Activated CD4-positive, alpha-beta memory T cell treated with anti-CD3 and anti-CD28 coated beads, Interleukin-2, amount 10 ng/mL, durations not matched to agents 7 days and 5 days (primary cell): ENCODE results near the gene BICRAL. TPM values are rescaled to one million over a fixed set of nuclear protein-coding genes. Genes with fewer than 3 reads are reported as not detected.
"Not testable (repeated sequence)": the region's sequence is repeated elsewhere in the genome, so short reads cannot be mapped to it uniquely, and the experiment has no call there.

Source experiments
- CTCF ChIA-PET: fragments of 350-600 bp; sonication (Branson Sonifier 250); formaldehyde crosslinking; loops from one replicate; lab custom pipeline; 2021; ENCODE audit warnings: antibody characterized with exemption, inconsistent platforms; lab: Charles Lee
- POLR2A ChIA-PET: fragments of 350-600 bp; sonication (Branson Sonifier 250); formaldehyde crosslinking; loops from one replicate; lab custom pipeline; 2021; ENCODE audit warnings: antibody characterized with exemption; lab: Charles Lee
- DNase-seq: peaks from one replicate; pipeline ENCODE4 v3.0.0-alpha.2; 2020
- H3K27ac Mint-ChIP-seq: one replicate; pipeline ENCODE4 v1.8.0; 2021; ENCODE audit warnings: mild to moderate bottlenecking, mixed read lengths
- H3K27me3 Mint-ChIP-seq: one replicate; pipeline ENCODE4 v1.8.0; 2021; ENCODE audit warnings: mixed read lengths
- H3K36me3 Mint-ChIP-seq: one replicate; pipeline ENCODE4 v1.8.0; 2021; ENCODE audit warnings: low read depth, mixed read lengths
- H3K4me1 Mint-ChIP-seq: one replicate; pipeline ENCODE4 v1.8.0; 2021; ENCODE audit warnings: mixed read lengths
- H3K4me3 Mint-ChIP-seq: one replicate; pipeline ENCODE4 v1.8.0; 2021; ENCODE audit warnings: mild to moderate bottlenecking, mixed read lengths
- H3K9me3 Mint-ChIP-seq: one replicate; pipeline ENCODE4 v1.8.0; 2021; ENCODE audit warnings: mixed read lengths
- total RNA-seq, 2 experiments: library from RNA; stranded (reverse); gene quantifications; one replicate each; pipeline ENCODE4 v1.2.3, GENCODE V29; 2021

The BICRAL gene
- total RNA-seq, 2 experiments from 2014 or later, result 27.9 to 28.1 TPM

- no peak for DNase-seq
- Mint-ChIP-seq H3K27ac (peak overlapping the region; percentile 98), H3K9me3 (no peaks in the 10 kb centered on the region), H3K4me3 (peak overlapping the region; percentile 93), H3K4me1 (peaks cover 25% of the 10 kb centered on the region), H3K27me3 (no peaks in the 10 kb centered on the region), H3K36me3 (peaks cover 38% of the 10 kb centered on the region)
- ChIA-PET CTCF (interaction anchor here (0.6 to 4.5 kb wide), 6 partner anchors 14 to 216 kb away, joined by 3 to 31 read pairs (median 4); no protein-coding TSS in a partner anchor), POLR2A (interaction anchor here (0.6 to 20.1 kb wide), 11 partner anchors 8 to 359 kb away, joined by 3 to 658 read pairs (median 5); partner anchors contain the start of genes CNPY3, RPL7L1 and TBCC)
Measured at GRCh38 chr6:42784717-42785498, 3.1 kb downstream of the BICRAL start.

GRCh38 chr6:42786525-42786985, 4.7 kb downstream of the BICRAL start:
- H3K4me3 Mint-ChIP-seq, result no peak overlapping the region
- no peaks in the 10 kb centered on the region for H3K27me3 Mint-ChIP-seq
- no peak for DNase-seq
- H3K36me3 Mint-ChIP-seq, result peaks cover 45% of the 10 kb centered on the region
- H3K4me1 Mint-ChIP-seq, result peaks cover 24% of the 10 kb centered on the region
- no peak overlapping the region for H3K27ac Mint-ChIP-seq
- ChIA-PET CTCF (interaction anchor here (1.2 kb wide), 1 partner anchor 571 kb away, joined by 3 read pairs; no protein-coding TSS in a partner anchor), POLR2A (interaction anchor here (9.7 to 20.1 kb wide), 2 partner anchors 15 to 40 kb away, joined by 327 to 658 read pairs; partner anchors contain the start of gene TBCC)
- no peaks in the 10 kb centered on the region for H3K9me3 Mint-ChIP-seq

DNA sequence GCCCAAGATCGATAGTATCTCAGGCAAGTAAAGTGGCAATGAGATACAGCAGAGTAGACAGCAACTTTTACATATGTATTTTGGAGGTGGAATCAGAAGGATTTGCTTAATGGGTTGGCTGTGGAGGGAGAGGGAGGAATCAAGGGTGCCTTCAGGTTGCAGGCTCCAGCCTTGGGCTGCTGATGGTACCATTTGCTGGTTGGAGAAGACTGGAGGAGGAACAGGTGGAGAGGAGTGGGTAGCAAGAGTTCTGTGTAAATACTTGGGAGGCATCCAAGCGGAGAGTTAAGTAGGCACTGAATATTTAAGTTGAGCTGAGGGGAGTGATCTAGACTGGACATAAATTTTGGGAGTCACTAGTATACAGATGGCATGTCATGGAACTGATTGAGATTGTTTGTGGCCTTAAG, 5.2 kb downstream of the BICRAL start:
- Mint-ChIP-seq H3K36me3 (peaks cover 44% of the 10 kb centered on the region), H3K9me3 (no peaks in the 10 kb centered on the region), H3K4me1 (peaks cover 24% of the 10 kb centered on the region), H3K27me3 (no peaks in the 10 kb centered on the region), H3K27ac (no peak overlapping the region), H3K4me3 (no peak overlapping the region)
- CTCF ChIA-PET, result interaction anchor here (1.2 kb wide), 1 partner anchor 572 kb away, joined by 3 read pairs; no protein-coding TSS in a partner anchor
- DNase-seq, result no peak
- POLR2A ChIA-PET, result interaction anchor here (0.6 to 20.1 kb wide), 4 partner anchors 15 to 84 kb away, joined by 5 to 658 read pairs (median 179); partner anchors contain the start of gene TBCC

- CTCF ChIA-PET, result interaction anchor here (0.7 kb wide), 2 partner anchors 18 to 141 kb away, joined by 3 to 5 read pairs; no protein-coding TSS in a partner anchor
Measured at GRCh38 chr6:42788671-42789070, 6.8 kb downstream of the BICRAL start.

GRCh38 chr6:42790549-42791181, 8.8 kb downstream of the BICRAL start:
- POLR2A ChIA-PET, result interaction anchor here (1.1 to 4.3 kb wide), 4 partner anchors 9 to 139 kb away, joined by 3 to 31 read pairs (median 6); partner anchors contain the start of genes BICRAL, CNPY3 and TBCC
- no peak for DNase-seq
- H3K4me1 Mint-ChIP-seq, result peaks cover 24% of the 10 kb centered on the region
- H3K9me3 Mint-ChIP-seq, result no peaks in the 10 kb centered on the region
- CTCF ChIA-PET, result no interaction called here
- no peak overlapping the region for H3K27ac Mint-ChIP-seq
- no peak overlapping the region for H3K4me3 Mint-ChIP-seq
- peaks cover 23% of the 10 kb centered on the region for H3K36me3 Mint-ChIP-seq
- no peaks in the 10 kb centered on the region for H3K27me3 Mint-ChIP-seq

More at GRCh38 chr6:42788671-42789070, 6.8 kb downstream of the BICRAL start:
- H3K27ac Mint-ChIP-seq, result no peak overlapping the region
- DNase-seq, result no peak
- H3K4me3 Mint-ChIP-seq, result no peak overlapping the region
- H3K4me1 Mint-ChIP-seq, result peaks cover 24% of the 10 kb centered on the region
- no peaks in the 10 kb centered on the region for H3K27me3 Mint-ChIP-seq
- H3K36me3 Mint-ChIP-seq, result peaks cover 39% of the 10 kb centered on the region
- POLR2A ChIA-PET, result interaction anchor here (1.4 to 4.3 kb wide), 2 partner anchors 18 to 42 kb away, joined by 9 to 31 read pairs; partner anchors contain the start of gene TBCC
- no peaks in the 10 kb centered on the region for H3K9me3 Mint-ChIP-seq

DNA sequence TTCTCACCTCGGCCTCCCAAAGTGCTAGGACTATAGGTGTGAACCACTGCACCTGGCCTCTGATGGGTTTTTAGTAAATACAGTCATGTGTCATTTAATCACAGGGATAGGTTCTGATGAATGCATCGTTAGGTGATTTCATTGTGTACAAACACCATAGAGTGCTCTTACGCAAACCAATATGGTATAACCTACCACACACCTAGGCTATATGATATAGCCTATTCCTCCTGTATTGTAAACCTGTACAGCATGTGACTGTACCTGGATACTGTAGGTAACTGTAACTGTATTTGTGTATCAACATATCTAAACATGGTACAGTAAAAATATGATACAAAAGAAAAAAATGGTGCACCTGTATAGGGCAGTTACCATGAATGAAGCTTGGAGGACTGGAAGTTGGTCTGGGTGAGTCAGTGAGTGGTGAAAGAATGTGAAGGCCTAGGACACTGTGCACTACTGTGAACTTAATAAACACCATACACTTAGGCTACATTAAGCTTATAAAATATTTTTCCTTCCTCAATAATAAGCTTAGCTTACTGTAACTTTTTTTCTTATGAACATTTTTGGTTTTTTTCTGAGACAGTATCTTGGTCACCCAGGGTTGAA, 10.0 kb downstream of the BICRAL start:
- Mint-ChIP-seq H3K4me1 (peaks cover 24% of the 10 kb centered on the region), H3K9me3 (no peaks in the 10 kb centered on the region), H3K27me3 (no peaks in the 10 kb centered on the region), H3K27ac (no peak overlapping the region), H3K4me3 (no peak overlapping the region), H3K36me3 (peaks cover 18% of the 10 kb centered on the region)
- ChIA-PET POLR2A (interaction anchor here (1.3 to 3.2 kb wide), 3 partner anchors 8 to 45 kb away, joined by 4 to 16 read pairs (median 6); partner anchors contain the start of gene TBCC), CTCF (interaction anchor here (0.7 kb wide), 2 partner anchors 20 to 125 kb away, joined by 3 to 4 read pairs; no protein-coding TSS in a partner anchor)
- no peak for DNase-seq

GRCh38 chr6:42795651-42796050, 13.8 kb downstream of the BICRAL start:
- Mint-ChIP-seq H3K4me3 (no peak overlapping the region), H3K36me3 (peaks cover 4% of the 10 kb centered on the region), H3K27me3 (no peaks in the 10 kb centered on the region), H3K27ac (no peak overlapping the region), H3K9me3 (no peaks in the 10 kb centered on the region), H3K4me1 (peaks cover 5% of the 10 kb centered on the region)
- POLR2A ChIA-PET, result interaction anchor here (0.5 kb wide), 1 partner anchor 63 kb away, joined by 4 read pairs; no protein-coding TSS in a partner anchor
- no peak for DNase-seq
- CTCF ChIA-PET, result no interaction called here

- Mint-ChIP-seq H3K27me3 (no peaks in the 10 kb centered on the region), H3K36me3 (no peaks in the 10 kb centered on the region), H3K27ac (no peak overlapping the region), H3K4me1 (peaks cover 1% of the 10 kb centered on the region), H3K4me3 (no peak overlapping the region), H3K9me3 (no peaks in the 10 kb centered on the region)
- no peak for DNase-seq
- ChIA-PET CTCF (interaction anchor here (1.4 kb wide), 1 partner anchor 134 kb away, joined by 3 read pairs; no protein-coding TSS in a partner anchor), POLR2A (no interaction called here)
Measured at GRCh38 chr6:42796171-42796570, 14.3 kb downstream of the BICRAL start.

DNA sequence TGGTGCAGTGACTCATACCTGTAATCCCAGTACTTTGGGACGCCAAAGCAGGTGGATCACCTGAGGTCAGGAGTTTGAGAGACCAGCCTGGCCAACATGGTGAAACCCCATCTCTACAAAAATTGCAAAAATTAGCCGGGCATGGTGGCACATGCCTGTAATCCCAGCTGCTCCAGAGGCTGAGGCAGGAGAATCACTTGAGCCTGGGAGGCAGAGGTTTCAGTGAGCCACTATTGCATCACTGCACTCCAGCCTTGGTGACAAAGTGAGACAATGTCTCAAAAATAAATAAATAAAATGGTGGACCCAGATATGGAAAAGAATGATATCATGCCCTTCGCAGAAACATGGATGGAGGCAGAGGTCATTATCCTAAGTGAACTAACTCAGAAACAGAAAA, 15.8 kb downstream of the BICRAL start:
- H3K27me3 Mint-ChIP-seq, result not testable (repeated sequence)
- POLR2A ChIA-PET, result interaction anchor here (0.5 to 0.6 kb wide), 2 partner anchors 26 to 27 kb away, joined by 3 read pairs; no protein-coding TSS in a partner anchor

GRCh38 chr6:42805297-42805861, 23.5 kb downstream of the BICRAL start:
- H3K4me3 Mint-ChIP-seq, result no peak overlapping the region
- no peak overlapping the region for H3K27ac Mint-ChIP-seq
- H3K4me1 Mint-ChIP-seq, result peaks cover 5% of the 10 kb centered on the region
- ChIA-PET POLR2A (no interaction called here), CTCF (no interaction called here)
- no peak for DNase-seq
- H3K27me3 Mint-ChIP-seq, result no peaks in the 10 kb centered on the region
- H3K36me3 Mint-ChIP-seq, result peaks cover 8% of the 10 kb centered on the region
- H3K9me3 Mint-ChIP-seq, result no peaks in the 10 kb centered on the region

More for the DNA sequence above, 15.8 kb downstream of the BICRAL start:
- CTCF ChIA-PET, result interaction anchor here (1.4 kb wide), 1 partner anchor 136 kb away, joined by 3 read pairs; no protein-coding TSS in a partner anchor
- not testable (repeated sequence) for H3K4me3 Mint-ChIP-seq, H3K4me1 Mint-ChIP-seq, H3K36me3 Mint-ChIP-seq, DNase-seq, H3K27ac Mint-ChIP-seq, H3K9me3 Mint-ChIP-seq

- H3K9me3 Mint-ChIP-seq, DNase-seq, H3K4me1 Mint-ChIP-seq, H3K4me3 Mint-ChIP-seq, POLR2A ChIA-PET, CTCF ChIA-PET, H3K27me3 Mint-ChIP-seq, H3K27ac Mint-ChIP-seq: not testable (repeated sequence)
- H3K36me3 Mint-ChIP-seq, result peaks cover 10% of the 10 kb centered on the region
Measured at GRCh38 chr6:42806359-42806758, 24.5 kb downstream of the BICRAL start.
